Testis (tissue), 3 donors: ENCODE results near the gene TNNT1. TPM values are rescaled to one million over a fixed set of nuclear protein-coding genes. Genes with fewer than 3 reads are reported as not detected.

Experiments
- DNase-seq: peaks from one replicate; pipeline ENCODE4 v3.0.0-alpha.2; 2019
- H3K27ac ChIP-seq, 2 donors: fragments of 200-600 bp; sonication (generic); one replicate each; pipeline ENCODE4 v1.5.1; 2019
- H3K27me3 ChIP-seq: fragments of 200-600 bp; sonication (generic); one replicate; pipeline ENCODE4 v1.5.1; 2019
- H3K36me3 ChIP-seq: fragments of 200-600 bp; sonication (generic); one replicate; pipeline ENCODE4 v1.5.1; 2017; ENCODE audit warnings: low read depth; ENCODE audit errors: missing control alignments
- H3K4me1 ChIP-seq: fragments of 200-600 bp; sonication (generic); one replicate; pipeline ENCODE4 v1.5.1; 2019
- H3K4me3 ChIP-seq, 2 donors: fragments of 200-600 bp; sonication (generic); one replicate each; pipeline ENCODE4 v1.5.1; 2017 to 2019
- H3K9me3 ChIP-seq: fragments of 200-600 bp; sonication (generic); one replicate; pipeline ENCODE4 v1.5.1; 2017
- CTCF ChIP-seq, 3 experiments: fragments of 450-650 bp in 2 of 3; fragments of 200-600 bp in 1 of 3; sonication (generic) in 1 of 3; IDR thresholded peaks; one replicate each; pipeline ENCODE4 v1.5.1; 2016 to 2019; ENCODE audit warnings: antibody characterized with exemption in 3 of 3, mild to moderate bottlenecking in 2 of 3, moderate library complexity in 1 of 3
- POLR2A ChIP-seq: fragments of 450-650 bp; IDR thresholded peaks from one replicate; pipeline ENCODE4 v1.6.1; 2017; ENCODE audit warnings: antibody characterized with exemption, mild to moderate bottlenecking, moderate library complexity
- WGBS, 2 donors: methylation state at CpG; one replicate each; pipeline ENCODE4 v1.1.5; 2018; 5-methylcytosine and 5-hydroxymethylcytosine counted together
- intact Hi-C: fragments of 100-400 bp; cut with DNase I; formaldehyde crosslinking; loops from one replicate; pipeline ENCODE4 v1.15.1; 2023; ENCODE audit warnings: low total_unique reads
- microRNA-seq, 2 donors: library from miRNA; unstranded; fragments of <30 nt; microRNA quantifications; one replicate each; pipeline ENCODE4, GENCODE V29; 2016; ENCODE audit warnings: borderline number of aligned reads in 2 of 2, borderline replicate concordance in 1 of 2
- polyA plus RNA-seq: library from polyadenylated mRNA; stranded (reverse); fragments of 350-450 nt; fragmentation: Illumina TruSeq; extraction: RNeasy Lipid Tissue Mini Kit (QIAGEN cat#74804); gene quantifications from one replicate; pipeline ENCODE4 v1.2.3, GENCODE V29; 2014; ENCODE audit warnings: low read depth, low replicate concordance; ENCODE audit not compliant: insufficient read depth
- small RNA-seq, 2 donors: library from RNA; depleted of rRNA; stranded (forward); fragments of <200 nt; gene quantifications; one replicate each; pipeline ENCODE3, GENCODE V24; 2016
- total RNA-seq, 2 donors: library from RNA; depleted of rRNA; stranded (reverse); fragments of >200 nt; gene quantifications; one replicate each; pipeline ENCODE4 v1.2.3, GENCODE V29; 2016

Gene TNNT1
- total and polyA plus RNA-seq, 3 donors from 2014 or later = 13.0 to 84.0 (median 14.5) TPM

GRCh38 chr19:55086730-55087541 is 62.1 kb downstream of the TNNT1 start:
- no peak for TF ChIP-seq CTCF (IDR thresholded peaks at IDR 0.05)
- no peak for TF ChIP-seq POLR2A
- H3K9me3 ChIP-seq = no peaks in the 10 kb centered on the region
- H3K36me3 ChIP-seq = no peaks in the 10 kb centered on the region
- DNase-seq = peak; percentile 93
- H3K4me3 ChIP-seq = peak overlapping the region; percentile 21 to 48
- peaks cover 17% of the 10 kb centered on the region for H3K4me1 ChIP-seq
- WGBS, 2 donors = 1 to 2% methylated on average over 10 to 47 of the region's 74 CpGs
- intact Hi-C loops = no loop called here
- no peaks in the 10 kb centered on the region for H3K27me3 ChIP-seq
- H3K27ac ChIP-seq = no peak overlapping the region

DNA sequence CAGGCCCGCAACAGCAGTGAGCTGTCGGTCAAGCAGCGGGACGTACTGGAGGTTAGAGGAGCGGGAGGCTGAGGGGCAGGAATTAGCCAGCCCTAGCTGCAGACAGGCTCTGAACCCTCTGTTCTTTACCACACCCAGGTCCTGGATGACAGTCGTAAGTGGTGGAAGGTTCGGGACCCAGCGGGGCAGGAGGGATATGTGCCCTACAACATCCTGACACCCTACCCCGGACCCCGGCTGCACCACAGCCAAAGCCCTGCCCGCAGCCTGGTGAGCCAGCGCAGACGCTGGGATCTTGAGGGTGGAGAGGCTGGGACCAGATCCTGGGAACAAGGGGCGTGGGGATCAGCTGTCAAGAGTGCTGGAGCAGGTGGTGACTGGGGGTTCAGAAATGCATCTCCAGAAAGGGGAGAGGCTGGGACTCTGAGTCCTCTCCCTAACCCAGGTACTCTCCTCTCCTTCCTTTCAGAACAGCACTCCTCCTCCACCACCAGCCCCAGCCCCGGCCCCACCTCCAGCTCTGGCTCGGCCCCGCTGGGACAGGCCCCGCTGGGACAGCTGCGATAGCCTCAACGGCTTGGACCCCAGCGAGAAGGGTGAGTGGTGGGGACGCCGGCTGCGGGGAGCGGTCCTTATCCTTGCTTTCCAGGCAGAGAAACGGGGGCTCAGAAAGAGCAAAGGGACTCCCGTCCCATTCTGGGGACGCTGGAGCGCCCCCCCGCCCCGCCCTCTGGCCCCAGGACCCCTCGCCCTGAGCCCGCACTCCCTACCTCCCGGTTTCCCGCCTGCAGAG is 62.9 kb downstream of the TNNT1 start:
- H3K4me3 ChIP-seq = peak overlapping the region; percentile 21 to 48
- no peaks in the 10 kb centered on the region for H3K9me3 ChIP-seq
- peaks cover 19% of the 10 kb centered on the region for H3K4me1 ChIP-seq
- DNase-seq = no peak
- TF ChIP-seq POLR2A = no peak
- no peak for TF ChIP-seq CTCF (IDR thresholded peaks at IDR 0.05)
- 38 to 43% methylated on average over 12 to 26 of the region's 35 CpGs for WGBS, 2 donors
- intact Hi-C loops = no loop called here
- H3K27me3 ChIP-seq = no peaks in the 10 kb centered on the region
- no peaks in the 10 kb centered on the region for H3K36me3 ChIP-seq
- no peak overlapping the region for H3K27ac ChIP-seq

GRCh38 chr19:55084416-55084815 is 64.6 kb downstream of the TNNT1 start:
- H3K27ac ChIP-seq = no peak overlapping the region
- intact Hi-C loops = no loop called here
- H3K9me3 ChIP-seq = no peaks in the 10 kb centered on the region
- peaks cover 23% of the 10 kb centered on the region for H3K4me1 ChIP-seq
- no peaks in the 10 kb centered on the region for H3K36me3 ChIP-seq
- H3K4me3 ChIP-seq = no peak overlapping the region
- 59 to 65% methylated on average over 10 of the region's 10 CpGs for WGBS, 2 donors
- H3K27me3 ChIP-seq = no peaks in the 10 kb centered on the region
- TF ChIP-seq POLR2A (no peak), CTCF (IDR thresholded peaks at IDR 0.05) (no peak)
- DNase-seq = no peak

DNA sequence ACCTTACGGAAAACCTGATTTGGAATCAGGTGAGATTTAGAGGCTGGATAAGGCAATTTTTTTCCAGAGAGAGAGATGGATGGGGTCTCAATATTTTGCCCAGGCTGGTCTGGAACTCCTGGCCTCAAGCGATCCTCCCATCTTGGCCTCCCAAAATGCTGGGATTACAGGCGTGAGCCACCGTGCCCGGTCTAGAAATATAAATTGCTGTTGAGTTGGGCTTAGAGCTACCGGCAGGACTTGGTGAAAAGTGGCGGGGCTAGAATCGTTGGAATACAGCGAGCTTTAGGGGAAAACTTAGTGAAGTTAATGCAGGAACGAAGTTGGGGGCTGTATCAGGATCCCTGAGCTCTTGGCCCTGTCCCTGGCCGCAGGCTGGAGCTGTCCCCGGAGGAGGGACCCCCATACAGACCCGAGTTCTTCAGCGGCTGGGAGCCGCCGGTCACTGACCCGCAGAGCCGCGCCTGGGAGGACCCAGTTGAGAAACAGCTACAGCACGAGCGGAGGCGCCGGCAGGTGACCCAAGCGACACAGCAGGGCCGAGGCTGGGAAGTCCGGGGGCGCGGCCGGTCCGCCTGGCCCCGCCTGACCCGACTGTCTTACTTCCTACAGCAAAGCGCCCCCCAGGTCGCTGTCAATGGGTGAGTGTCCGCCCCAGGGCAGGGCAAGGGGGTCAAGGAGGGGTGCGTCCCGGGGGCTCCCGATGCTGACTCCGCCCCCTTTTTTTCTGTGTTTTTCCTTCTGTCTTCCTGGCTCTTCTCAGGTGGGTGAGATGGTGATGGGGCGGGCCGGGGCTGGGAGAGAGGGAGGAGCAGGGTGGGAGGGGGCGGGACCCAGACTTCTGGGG is 65.8 kb downstream of the TNNT1 start:
- no peak for DNase-seq
- Histone ChIP-seq H3K36me3 (no peaks in the 10 kb centered on the region), H3K27ac (no peak overlapping the region), H3K9me3 (no peaks in the 10 kb centered on the region), H3K27me3 (no peaks in the 10 kb centered on the region), H3K4me1 (peaks cover 23% of the 10 kb centered on the region), H3K4me3 (no peak overlapping the region)
- TF ChIP-seq CTCF (IDR thresholded peaks at IDR 0.05) (no peak), POLR2A (no peak)
- 34 to 52% methylated on average over 18 to 41 of the region's 42 CpGs for WGBS, 2 donors
- intact Hi-C loops = no loop called here

Small RNAs within 50 kb of the gene (microRNA-seq; reads per million reads assigned to microRNA genes)
- 0 reads per million in 2 donors for gene MIR7975

Small RNAs within 50 kb of the gene (small RNA-seq; reads per million reads assigned to genes)
- gene MIR7975 (0 reads per million in 2 donors), gene RF01210 (0 reads per million in 2 donors)

Other genes with a start within 250 kb of the TNNT1 start
- under 1 TPM; 0.31 to 0.43 TPM for gene NCR1, start 243.1 kb downstream of the TNNT1 start, total RNA-seq
- gene NCR1, start 243.1 kb downstream of the TNNT1 start, polyA plus RNA-seq = 0.44 TPM
- gene NLRP7, start 201.7 kb downstream of the TNNT1 start, total RNA-seq = 10 to 100 TPM in 1 of 2 donors, 1 to 10 TPM in 1; 9.0 to 11.7 TPM
- gene NLRP7, start 201.7 kb downstream of the TNNT1 start, polyA plus RNA-seq = 14.5 TPM
- 10 to 100 TPM; 41.9 to 46.4 TPM for gene NLRP2, start 182.8 kb downstream of the TNNT1 start, total RNA-seq
- gene NLRP2, start 182.8 kb downstream of the TNNT1 start, polyA plus RNA-seq = 42.6 TPM
- gene GP6, start 110.9 kb downstream of the TNNT1 start, total RNA-seq = 1 to 10 TPM; 1.1 to 3.2 TPM
- 5.3 TPM for gene GP6, start 110.9 kb downstream of the TNNT1 start, polyA plus RNA-seq
- gene RDH13, start 86.1 kb downstream of the TNNT1 start, total RNA-seq = 10 to 100 TPM; 22.5 to 24.3 TPM
- 13.9 TPM for gene RDH13, start 86.1 kb downstream of the TNNT1 start, polyA plus RNA-seq
- gene EPS8L1, start 73.3 kb downstream of the TNNT1 start, total RNA-seq = 1 to 10 TPM; 3.4 to 3.6 TPM
- gene EPS8L1, start 73.3 kb downstream of the TNNT1 start, polyA plus RNA-seq = 13.3 TPM
- gene PPP1R12C, start 31.6 kb downstream of the TNNT1 start, total RNA-seq = 100 to 1,000 TPM; 184 to 206 TPM
- gene PPP1R12C, start 31.6 kb downstream of the TNNT1 start, polyA plus RNA-seq = 220 TPM
- gene TNNI3, start 8.5 kb upstream of the TNNT1 start, total RNA-seq = 10 to 100 TPM; 14.2 to 30.3 TPM
- 20.8 TPM for gene TNNI3, start 8.5 kb upstream of the TNNT1 start, polyA plus RNA-seq
- 100 to 1,000 TPM in 1 of 2 donors, 10 to 100 TPM in 1; 69.9 to 102 TPM for gene DNAAF3, start 17.4 kb upstream of the TNNT1 start, total RNA-seq
- 173 TPM for gene DNAAF3, start 17.4 kb upstream of the TNNT1 start, polyA plus RNA-seq
- gene SYT5, start 31.1 kb upstream of the TNNT1 start, total RNA-seq = 1 to 10 TPM; 1.6 to 5.0 TPM
- gene SYT5, start 31.1 kb upstream of the TNNT1 start, polyA plus RNA-seq = 11.7 TPM
- 10 to 100 TPM in 1 of 2 donors, 1 to 10 TPM in 1; 6.0 to 11.3 TPM for gene PTPRH, start 60.3 kb upstream of the TNNT1 start, total RNA-seq
- gene PTPRH, start 60.3 kb upstream of the TNNT1 start, polyA plus RNA-seq = 1.6 TPM
- gene TMEM86B, start 79.6 kb upstream of the TNNT1 start, total RNA-seq = 10 to 100 TPM; 13.4 to 13.9 TPM
- gene TMEM86B, start 79.6 kb upstream of the TNNT1 start, polyA plus RNA-seq = 12.8 TPM
- 100 to 1,000 TPM; 178 to 179 TPM for gene PPP6R1, start 109.8 kb upstream of the TNNT1 start, total RNA-seq
- 217 TPM for gene PPP6R1, start 109.8 kb upstream of the TNNT1 start, polyA plus RNA-seq
- gene HSPBP1, start 130.9 kb upstream of the TNNT1 start, total RNA-seq = 10 to 100 TPM; 43.5 to 48.2 TPM
- gene HSPBP1, start 130.9 kb upstream of the TNNT1 start, polyA plus RNA-seq = 42.7 TPM
- gene BRSK1, start 134.8 kb upstream of the TNNT1 start, total RNA-seq = 10 to 100 TPM; 14.9 to 20.7 TPM
- gene BRSK1, start 134.8 kb upstream of the TNNT1 start, polyA plus RNA-seq = 12.8 TPM
- gene TMEM150B, start 176.1 kb upstream of the TNNT1 start, total RNA-seq = 1 to 10 TPM in 1 of 2 donors, not detected in 1; 2.2 TPM
- gene TMEM150B, start 176.1 kb upstream of the TNNT1 start, polyA plus RNA-seq = 0.98 TPM
- 10 to 100 TPM; 48.8 to 62.9 TPM for gene KMT5C, start 190.7 kb upstream of the TNNT1 start, total RNA-seq
- 14.6 TPM for gene KMT5C, start 190.7 kb upstream of the TNNT1 start, polyA plus RNA-seq
- 10 to 100 TPM; 27.9 to 47.5 TPM for gene COX6B2, start 205.5 kb upstream of the TNNT1 start, total RNA-seq
- 171 TPM for gene COX6B2, start 205.5 kb upstream of the TNNT1 start, polyA plus RNA-seq
- gene GARIN5B, start 214.1 kb upstream of the TNNT1 start, total RNA-seq = 10 to 100 TPM; 11.3 to 28.2 TPM
- gene GARIN5B, start 214.1 kb upstream of the TNNT1 start, polyA plus RNA-seq = 49.6 TPM
- gene IL11, start 221.3 kb upstream of the TNNT1 start, total RNA-seq = 1 to 10 TPM; 2.0 to 2.1 TPM
- 1.2 TPM for gene IL11, start 221.3 kb upstream of the TNNT1 start, polyA plus RNA-seq
- 10 to 100 TPM; 12.9 to 19.2 TPM for gene TMEM190, start 227.6 kb upstream of the TNNT1 start, total RNA-seq
- gene TMEM190, start 227.6 kb upstream of the TNNT1 start, polyA plus RNA-seq = 35.4 TPM
- 1 to 10 TPM; 1.7 to 6.4 TPM for gene TMEM238, start 235.1 kb upstream of the TNNT1 start, total RNA-seq
- 0.91 TPM for gene TMEM238, start 235.1 kb upstream of the TNNT1 start, polyA plus RNA-seq
- 100 to 1,000 TPM; 284 to 624 TPM for gene RPL28, start 236.7 kb upstream of the TNNT1 start, total RNA-seq
- gene RPL28, start 236.7 kb upstream of the TNNT1 start, polyA plus RNA-seq = 1,024 TPM